Non-pigmented ciliary epithelial cell (primary cell): ENCODE measurements around the gene CPLX4.

ENCODE experiments used
- DNase-seq: peaks from one replicate; pipeline ENCODE4 v3.0.0-alpha.2; 2010; ENCODE audit warnings: low read depth

CPLX4 gene

GRCh38 chr18:59306640-59307039 is 11.8 kb downstream of the CPLX4 start:
- DNase-seq, result no peak

GRCh38 chr18:59305295-59305694 is 13.2 kb downstream of the CPLX4 start:
- DNase-seq, result no peak

GRCh38 chr18:59303656-59304195 is 14.7 kb downstream of the CPLX4 start:
- no peak for DNase-seq

GRCh38 chr18:59303006-59303405 is 15.4 kb downstream of the CPLX4 start:
- DNase-seq, result no peak

- no peak for DNase-seq
Measured at GRCh38 chr18:59301929-59302328, 16.5 kb downstream of the CPLX4 start.

- no peak for DNase-seq
Measured at GRCh38 chr18:59300676-59301285, 17.7 kb downstream of the CPLX4 start.

GRCh38 chr18:59298871-59299270 is 19.6 kb downstream of the CPLX4 start:
- no peak for DNase-seq

GRCh38 chr18:59293317-59293716 is 25.1 kb downstream of the CPLX4 start:
- no peak for DNase-seq

GRCh38 chr18:59286341-59286740 is 32.1 kb downstream of the CPLX4 start:
- DNase-seq, result no peak

GRCh38 chr18:59282341-59282740 is 36.1 kb downstream of the CPLX4 start:
- no peak for DNase-seq

GRCh38 chr18:59279722-59280121 is 38.7 kb downstream of the CPLX4 start:
- DNase-seq, result no peak

- no peak for DNase-seq
Measured at GRCh38 chr18:59279193-59279592, 39.3 kb downstream of the CPLX4 start.

- no peak for DNase-seq
Measured at GRCh38 chr18:59278793-59279192, 39.7 kb downstream of the CPLX4 start.

GRCh38 chr18:59276047-59276446 is 42.4 kb downstream of the CPLX4 start:
- no peak for DNase-seq

- no peak for DNase-seq
Measured at GRCh38 chr18:59275406-59275949, 43.0 kb downstream of the CPLX4 start.

GRCh38 chr18:59274533-59274928 is 43.9 kb downstream of the CPLX4 start:
- no peak for DNase-seq

GRCh38 chr18:59273759-59274532 is 44.5 kb downstream of the CPLX4 start:
- DNase-seq, result no peak

- DNase-seq, result no peak
Measured at GRCh38 chr18:59272891-59273758, 45.3 kb downstream of the CPLX4 start, which contains the start of gene RAX. Gene RAX, minus strand, starts transcription at chr18:59273454. Its CDS starts 248 bp downstream, at chr18:59273206.

GRCh38 chr18:59272221-59272888 is 46.1 kb downstream of the CPLX4 start:
- no peak for DNase-seq

- no peak for DNase-seq
Measured at GRCh38 chr18:59271606-59272220, 46.7 kb downstream of the CPLX4 start.

GRCh38 chr18:59270689-59271257 is 47.7 kb downstream of the CPLX4 start:
- DNase-seq, result no peak
